ENCODE measurements around the gene LRR1.
"Not testable (repeated sequence)": the region's sequence is repeated elsewhere in the genome, so short reads cannot be mapped to it uniquely, and the experiment has no call there.

Gene LRR1, protein sequence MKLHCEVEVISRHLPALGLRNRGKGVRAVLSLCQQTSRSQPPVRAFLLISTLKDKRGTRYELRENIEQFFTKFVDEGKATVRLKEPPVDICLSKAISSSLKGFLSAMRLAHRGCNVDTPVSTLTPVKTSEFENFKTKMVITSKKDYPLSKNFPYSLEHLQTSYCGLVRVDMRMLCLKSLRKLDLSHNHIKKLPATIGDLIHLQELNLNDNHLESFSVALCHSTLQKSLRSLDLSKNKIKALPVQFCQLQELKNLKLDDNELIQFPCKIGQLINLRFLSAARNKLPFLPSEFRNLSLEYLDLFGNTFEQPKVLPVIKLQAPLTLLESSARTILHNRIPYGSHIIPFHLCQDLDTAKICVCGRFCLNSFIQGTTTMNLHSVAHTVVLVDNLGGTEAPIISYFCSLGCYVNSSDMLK
- 6.8 to 31.1 (median 16.9) reads per million in 3 experiments for total RNA-seq

DNA sequence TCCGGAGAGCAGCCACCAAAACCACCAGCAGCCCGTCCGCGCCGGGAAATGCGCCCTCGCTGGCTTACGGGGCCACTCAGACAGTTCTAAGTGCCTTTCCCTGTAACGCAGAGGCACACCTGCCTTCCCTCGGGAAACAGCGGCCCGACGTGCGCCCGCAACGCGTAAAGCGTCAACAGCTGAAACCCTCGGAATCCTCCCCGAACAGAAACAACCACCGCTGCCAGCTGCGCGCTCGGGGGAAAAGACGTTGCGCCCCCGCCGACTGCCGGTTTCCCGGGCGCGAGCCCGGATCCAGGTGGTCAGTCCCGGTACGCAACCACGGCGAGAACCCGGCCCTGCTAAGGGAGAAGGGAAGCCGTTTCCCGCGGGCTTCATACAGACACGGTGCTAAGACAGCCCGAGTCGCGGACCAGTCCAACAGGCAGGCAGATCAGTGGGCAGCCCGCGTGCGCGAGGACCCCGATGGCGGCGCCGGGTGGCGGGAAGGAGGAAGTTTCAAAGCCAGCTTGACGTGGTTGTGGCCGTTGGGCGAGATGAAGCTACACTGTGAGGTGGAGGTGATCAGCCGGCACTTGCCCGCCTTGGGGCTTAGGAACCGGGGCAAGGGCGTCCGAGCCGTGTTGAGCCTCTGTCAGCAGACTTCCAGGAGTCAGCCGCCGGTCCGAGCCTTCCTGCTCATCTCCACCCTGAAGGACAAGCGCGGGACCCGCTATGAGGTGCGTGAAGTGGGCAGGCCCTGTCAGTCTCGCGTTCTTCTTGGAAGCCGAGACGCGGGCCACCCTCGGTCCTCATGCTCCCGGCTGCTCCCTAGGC, at the start of gene LRR1:
LRR1 (plus strand) TSS at position 456 of the 816 bp plus-strand sequence; CDS start at position 537, 81 bp downstream.
- peak; percentile 86 for DNase-seq

DNA sequence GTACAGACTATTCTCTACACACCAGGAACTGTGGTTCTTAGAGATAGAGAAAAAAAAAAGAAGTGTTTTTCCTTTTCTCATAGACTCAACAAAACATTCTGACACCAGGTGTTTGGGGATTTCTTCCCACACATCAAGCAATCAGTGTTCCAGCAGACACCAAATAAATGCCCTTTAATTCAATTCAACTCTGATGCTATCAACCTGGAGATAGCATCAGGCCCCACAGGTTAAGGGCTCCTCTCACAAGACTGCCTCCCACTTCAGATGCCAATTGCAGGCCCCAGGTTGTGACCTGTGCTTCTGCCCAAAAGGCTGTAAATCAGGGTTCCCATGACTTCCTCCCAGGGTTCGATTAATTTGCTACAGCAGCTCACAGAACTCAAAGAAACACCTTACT, 49.3 kb upstream of the LRR1 start:
- no peak for DNase-seq

DNA sequence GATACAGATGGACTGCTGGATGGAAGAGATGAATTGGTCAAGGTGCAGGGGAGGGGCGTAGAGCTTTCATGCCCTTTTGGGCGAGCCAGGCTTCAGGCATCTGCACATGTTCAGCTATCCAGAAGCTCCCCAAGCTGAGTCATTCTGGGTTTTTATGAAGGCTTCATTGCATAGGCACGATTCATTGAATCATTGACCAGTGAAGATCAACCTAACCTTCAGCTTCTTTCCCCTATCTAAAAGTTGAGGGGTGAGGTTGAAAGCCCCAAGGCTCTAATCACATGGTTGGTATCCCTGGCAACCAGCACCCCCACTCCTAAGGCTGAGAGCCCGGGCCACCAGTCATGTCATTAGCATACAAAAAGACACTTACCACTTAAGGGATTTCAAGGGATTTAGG, 48.9 kb upstream of the LRR1 start:
- no peak for DNase-seq

DNA sequence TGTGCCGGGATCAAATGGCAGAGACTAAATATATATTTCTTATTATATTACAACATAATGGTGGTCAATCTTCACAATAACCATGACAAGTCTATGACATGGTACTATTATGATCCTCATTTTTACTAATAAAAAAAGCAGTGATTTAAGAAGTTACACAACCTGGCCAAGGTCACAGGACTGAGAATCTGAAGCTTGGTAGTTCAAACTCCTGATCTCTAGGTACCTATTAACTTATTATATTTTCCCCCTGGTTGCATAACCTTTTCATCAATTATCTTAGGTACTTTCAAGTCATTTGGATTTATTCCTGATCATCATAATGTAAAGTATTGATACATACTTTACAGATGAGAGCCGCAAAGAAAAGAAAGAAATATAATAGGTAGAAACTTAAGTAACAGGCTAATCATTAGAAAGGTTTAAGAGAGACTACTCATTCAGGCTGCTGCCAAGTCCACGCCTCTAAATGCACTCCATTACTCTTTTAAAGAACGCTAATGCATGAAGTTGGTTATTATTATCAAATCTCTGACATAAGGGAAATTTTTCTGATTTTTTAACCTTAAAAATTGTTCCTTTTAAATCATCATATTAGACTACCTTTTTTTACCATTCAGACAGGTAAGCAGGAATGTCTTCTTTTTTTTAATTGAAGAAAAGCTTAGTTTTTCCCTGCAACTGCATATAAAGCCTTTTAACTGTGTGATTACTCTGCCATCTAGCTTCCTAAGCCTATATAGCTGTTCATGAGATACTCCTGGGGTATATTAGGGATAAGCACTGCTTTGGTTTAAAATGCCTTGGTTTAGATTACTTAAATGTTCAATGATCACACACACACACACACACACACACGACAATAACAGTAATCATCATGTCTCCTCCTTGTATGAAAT, 48.2 kb upstream of the LRR1 start:
- no peak for DNase-seq

DNA sequence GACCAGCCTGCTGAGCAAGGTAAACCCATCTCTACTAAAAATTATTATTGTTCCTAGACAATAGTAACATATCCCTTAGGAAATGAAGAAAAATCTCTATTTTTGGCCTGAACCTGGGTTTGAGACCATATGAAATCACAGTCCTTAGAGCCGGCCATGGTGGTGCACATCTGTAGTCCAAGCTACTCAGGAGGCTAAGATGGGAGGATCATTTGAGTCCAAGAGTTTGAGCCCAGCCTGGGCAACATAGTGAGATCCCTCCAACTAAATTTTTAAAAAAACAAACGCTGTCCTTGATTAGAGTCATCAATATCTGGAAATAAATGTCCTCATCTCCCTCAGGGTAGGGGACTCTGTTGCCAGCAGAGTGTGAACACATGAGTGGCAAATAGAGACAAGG, 47.2 kb upstream of the LRR1 start:
- DNase-seq = no peak

DNA sequence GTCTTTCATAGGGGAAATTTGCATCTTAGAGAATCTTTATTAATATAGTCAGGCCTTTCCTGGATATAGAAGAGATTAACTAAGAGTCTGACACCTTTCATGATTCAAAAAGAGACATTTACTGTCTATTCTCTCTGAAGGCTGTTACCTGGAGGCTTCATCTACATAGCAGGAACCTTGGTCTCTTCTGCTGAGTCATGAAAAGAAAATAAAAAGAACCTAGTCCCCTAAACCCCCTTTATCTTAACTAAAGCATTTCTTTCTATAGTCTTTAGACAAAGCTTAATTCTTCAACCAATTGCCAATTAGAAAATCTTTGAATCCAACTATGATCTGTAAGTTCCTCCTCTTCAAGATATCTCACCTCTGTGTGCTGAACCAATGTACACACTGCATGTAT, 45.6 kb upstream of the LRR1 start:
- no peak for DNase-seq

DNA sequence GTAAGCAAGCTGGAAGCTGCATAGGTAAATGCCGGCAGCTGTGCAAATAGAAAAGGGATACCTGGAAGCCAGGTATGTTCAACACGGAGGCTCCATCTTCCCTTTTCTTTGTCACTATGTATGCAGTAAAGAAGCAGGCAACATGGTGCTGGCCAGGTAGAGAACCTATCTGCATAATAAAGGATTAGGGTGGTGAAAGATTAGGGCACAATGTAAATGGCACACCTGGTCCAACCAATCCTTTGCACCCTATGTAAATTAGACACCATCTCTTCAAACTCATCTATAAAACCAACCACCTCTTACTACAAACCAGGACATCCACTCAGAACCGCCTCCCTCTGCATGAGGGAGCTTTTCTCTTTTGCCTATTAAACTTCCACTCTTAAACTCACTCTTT, 44.8 kb upstream of the LRR1 start:
- no peak for DNase-seq

DNA sequence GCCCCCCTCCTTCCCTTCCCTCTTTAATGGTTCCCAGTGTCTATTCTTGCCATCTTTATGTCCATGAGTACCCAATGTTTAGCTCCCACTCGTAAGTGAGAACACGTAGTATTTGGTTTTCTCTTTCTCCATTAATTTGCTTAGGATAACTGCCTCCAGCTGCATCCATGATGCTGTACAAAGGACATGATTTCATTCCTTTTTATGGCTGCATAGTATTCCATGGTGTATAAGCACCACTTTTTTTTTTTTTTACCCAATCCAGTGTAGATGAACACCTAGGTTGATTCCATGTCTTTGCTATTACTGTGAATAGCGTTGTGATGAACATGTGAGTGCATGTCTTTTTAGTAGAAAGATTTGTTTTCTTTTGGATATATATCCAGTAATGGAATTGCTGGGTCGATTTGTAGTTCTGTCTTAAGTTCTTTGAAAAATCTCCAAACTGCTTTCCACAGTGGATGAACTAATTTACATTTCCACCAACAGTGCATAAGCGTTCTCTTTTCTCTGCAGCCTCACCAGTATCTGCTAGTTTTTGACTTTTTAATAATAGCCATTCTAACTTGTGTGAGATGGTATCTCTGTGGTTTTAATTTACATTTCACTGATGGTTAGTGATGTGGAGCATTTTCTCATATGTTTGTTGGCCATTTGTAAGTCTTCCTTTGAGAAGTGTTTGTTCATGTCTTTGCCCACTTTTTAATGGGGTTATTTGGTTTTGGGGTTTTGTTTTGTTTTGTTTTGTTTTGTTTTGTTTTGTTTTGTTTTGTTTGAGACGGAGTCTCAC, 38.6 kb upstream of the LRR1 start:
- DNase-seq = no peak

DNA sequence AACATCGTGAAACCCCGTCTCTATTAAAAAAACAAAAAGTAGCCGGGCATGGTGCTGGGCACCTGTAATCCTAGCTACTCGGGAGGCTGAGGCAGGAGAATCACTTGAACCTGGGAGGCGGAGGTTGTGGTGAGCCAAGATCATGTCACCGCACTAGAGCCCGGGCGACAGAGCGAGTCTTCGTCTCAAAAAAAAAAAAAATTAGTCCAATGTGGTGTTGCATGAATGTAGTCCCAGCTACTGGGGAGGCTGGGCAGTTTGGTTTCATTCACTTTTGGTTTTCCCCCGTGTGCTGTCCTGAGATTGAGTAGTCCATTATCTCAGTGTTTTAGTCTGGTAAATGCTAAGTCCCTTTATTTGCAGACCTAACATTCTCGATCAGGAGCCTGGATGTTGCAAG, 32.0 kb upstream of the LRR1 start:
- DNase-seq = no peak

DNA sequence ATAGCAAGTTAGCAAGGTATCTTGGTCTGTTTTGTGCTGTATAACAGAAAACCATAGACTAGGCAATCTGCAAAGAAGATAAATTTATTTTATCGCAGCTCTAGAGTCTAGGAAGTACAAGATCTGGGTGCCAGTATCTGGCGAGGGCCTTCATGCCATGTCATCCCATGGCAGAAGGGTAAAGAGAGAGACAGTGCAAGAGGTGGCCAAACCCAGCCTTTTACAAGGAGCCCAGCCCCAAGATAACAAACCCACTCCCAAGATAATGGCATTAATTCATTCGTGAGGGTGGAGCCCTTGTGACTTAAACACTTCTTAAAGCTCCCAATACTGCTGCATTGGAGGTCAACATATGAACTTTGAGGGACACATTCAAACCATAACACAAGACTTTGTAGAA, 29.5 kb upstream of the LRR1 start:
- no peak for DNase-seq

DNA sequence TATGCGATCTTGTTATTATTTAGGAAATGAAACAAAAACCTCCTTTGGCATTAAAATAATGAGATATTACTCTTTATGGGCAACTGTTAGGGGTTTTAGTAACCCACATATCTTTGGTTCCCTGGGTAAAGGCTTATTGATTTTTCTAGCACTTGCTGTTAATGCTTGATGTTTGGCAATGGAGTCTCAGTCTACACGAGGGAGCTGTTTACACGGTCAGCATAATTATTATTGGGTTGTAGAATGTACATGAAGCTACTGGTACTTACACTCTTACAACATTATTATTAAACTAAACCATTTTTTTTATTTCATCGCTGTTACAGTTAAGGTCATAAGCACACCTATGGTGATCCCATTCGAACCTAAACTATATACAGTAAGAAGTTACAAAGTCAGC, 24.7 kb upstream of the LRR1 start:
- no peak for DNase-seq

DNA sequence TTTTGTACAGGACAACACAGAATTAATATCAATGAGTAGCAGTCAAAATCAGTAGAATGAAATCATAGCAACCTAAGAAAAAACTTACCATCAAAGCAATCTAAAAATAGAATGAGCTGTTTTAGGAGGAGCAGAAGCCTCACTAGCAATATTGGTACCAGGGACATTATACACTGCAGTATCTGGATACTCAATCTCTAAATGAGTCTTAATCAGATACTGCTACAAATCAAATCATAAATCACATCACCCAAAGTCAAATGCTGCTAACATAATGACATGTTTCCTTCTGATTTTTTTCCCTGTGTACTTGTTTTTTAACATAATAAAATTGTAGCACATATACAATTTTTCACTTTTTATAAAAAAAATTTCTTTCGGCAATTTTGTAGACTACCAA, 20.6 kb upstream of the LRR1 start:
- DNase-seq = no peak

DNA sequence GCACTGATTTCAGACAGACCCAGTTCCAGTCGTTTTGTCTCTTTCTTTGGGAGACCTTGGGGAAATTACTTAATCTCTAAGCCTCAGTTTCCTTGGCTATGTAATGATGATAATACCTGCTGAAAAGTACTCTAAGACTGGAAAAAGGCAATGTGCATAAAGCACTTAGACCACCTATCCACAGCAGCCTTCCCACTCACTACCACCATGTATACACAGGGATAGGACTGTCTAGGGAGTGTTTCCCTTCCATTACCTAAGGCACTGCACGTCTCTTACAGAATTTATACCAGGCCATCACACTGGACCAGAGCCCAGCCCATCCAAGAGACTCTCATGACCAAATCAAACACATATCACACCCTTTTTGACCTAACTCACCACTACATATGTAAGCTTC, 18.9 kb upstream of the LRR1 start:
- no peak for DNase-seq

DNA sequence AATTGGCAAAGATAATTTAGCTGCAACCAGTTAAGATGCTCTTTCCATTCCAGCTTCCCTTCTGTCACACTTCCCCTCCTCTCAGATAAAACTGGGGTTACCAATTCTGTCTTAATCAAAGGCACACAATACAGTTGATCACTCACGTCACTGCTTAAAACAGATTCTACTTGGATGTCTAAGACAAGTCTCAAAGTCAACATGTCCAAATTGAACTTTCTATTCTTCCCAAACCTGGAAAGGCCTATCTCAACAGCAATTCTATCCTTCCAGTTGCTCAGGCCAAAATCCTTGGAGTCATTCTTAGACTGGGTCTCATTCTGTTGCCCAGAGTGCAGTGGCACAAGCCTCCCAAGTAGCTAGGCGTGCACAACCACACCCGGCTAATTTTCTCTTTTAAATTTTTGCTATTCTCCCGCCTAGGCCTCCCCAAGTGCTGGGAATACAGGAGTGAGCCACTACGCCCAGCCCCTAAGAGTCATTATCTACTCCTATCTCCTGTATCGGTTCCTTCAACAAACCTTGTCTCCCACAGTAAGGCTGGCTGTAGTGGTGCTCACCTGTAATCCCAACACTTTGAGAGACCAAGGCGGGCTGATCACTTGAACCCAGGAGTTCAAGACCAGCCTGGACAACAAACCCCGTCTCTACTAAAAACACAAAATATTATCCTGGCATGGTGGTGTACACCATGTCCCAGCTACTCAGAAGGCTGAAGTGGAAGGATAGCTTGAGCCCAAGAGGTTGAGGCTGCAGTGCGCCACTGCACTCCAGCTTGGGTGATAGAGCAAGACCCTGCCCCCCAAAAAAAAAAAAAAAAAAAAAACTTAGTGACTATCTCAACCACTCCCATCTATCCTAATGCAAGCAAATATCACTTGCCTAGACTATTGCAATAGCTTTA, 17.3 kb upstream of the LRR1 start:
- DNase-seq = no peak

DNA sequence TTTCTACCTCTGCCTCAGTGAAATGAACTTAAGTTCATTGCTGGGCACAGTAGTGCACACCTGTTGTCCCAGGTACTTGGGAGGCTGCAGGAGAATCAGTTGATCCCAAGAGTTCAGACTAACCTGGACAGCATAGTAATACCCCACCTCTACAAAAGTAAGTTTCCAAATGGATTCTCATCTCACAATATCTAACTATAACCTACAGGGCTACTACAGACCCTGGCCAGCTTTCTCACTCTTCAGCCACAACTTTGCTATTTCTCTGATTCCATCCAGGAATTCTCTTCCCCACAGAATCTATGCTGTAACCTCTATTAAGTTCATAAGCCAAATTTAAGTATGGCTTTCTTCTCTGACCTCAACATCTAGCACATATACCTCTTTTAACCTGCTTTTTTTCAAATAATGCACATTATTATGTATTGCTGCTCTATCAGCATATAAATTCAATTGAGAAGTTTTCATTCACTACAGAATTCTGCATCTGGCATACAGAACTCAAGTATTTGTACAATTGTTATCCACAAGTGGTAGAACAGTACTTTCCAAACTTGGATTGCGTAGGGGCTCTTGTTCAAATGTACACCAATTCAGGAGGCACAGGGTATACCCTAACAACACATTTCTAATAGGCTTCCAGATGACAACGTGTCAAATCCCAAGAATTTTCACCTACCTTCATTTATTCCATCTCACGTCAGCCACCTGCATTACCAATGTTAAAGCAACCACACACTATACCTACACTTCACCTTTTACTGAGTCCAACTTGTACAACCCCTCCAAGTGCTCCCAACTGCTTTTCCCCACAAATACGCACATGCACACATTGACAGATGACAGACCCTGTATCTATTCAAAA, 16.4 kb upstream of the LRR1 start:
- DNase-seq = no peak

DNA sequence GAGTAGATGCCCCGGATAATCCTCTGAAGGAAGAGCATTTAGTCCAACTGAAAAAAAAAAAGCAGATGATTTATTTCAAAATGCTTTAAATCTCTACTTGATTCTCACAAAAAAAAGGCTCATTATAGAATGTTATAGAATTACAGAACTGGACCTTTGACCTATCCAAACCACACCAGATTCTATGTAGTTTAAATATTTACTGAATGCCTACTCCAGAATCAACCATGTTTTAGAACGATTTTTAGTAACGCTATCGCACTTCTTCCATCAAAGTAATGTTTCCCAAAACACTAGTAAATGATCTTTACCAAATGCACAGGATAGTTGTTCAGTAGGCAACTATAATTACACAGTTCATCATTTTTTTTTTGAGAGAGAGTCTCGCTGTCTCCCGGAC, 15.1 kb upstream of the LRR1 start:
- no peak for DNase-seq

DNA sequence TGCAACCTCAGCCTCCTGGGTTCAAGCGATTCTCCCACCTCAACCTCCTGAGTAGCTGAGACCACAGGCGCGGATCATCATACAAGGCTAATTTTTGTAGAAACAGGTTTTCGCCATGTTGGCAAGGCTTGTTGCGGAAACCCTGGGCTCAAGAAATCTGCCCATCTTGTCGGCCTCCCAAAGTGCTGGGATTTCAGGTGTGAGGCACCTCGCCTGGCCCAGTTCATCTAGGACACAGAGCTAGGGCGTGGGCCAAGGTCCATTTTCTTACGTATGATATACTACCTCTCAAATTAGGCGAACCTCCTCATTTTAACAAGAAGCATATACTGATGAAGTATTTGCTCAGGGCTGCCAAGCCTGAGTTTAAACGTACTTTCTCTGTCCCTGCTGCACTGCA, 14.7 kb upstream of the LRR1 start:
- no peak for DNase-seq

DNA sequence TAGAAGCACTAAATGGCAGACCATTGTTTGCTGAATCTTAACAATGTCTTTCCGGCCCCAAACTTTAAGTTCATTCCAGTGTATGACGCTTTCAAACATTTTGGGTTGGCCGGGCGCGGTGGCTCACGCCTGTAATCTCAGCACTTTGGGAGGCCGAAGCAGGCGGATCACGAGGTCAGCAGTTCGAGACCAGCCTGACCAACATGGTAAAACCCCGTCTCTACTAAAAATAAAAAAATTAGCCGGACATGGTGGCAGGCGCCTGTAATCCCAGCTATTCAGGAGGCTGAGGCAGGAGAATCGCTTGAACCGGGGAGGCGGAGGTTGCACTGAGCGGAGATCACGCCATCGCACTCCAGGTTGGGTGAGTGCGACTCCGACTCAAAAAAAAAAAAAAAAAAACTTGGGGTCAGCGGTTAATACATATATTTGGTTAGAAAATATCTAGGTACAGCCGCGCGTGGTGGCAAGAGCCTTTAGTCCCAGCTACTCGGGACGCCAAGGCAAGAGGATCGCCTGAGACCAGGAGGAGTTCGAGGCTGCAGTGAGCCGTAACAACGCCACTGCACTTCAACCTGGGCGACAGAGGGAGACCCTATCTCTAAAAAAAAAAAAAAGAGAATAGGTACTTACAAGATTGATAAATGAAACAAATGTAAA, 13.6 kb upstream of the LRR1 start:
- DNase-seq = not testable (repeated sequence)

All from central memory CD4-positive, alpha-beta T cell (primary cell).